ENCODE data around the gene SLC39A7. TPM values are rescaled to one million over a fixed set of nuclear protein-coding genes. Genes with fewer than 3 reads are reported as not detected.

Gene SLC39A7
- total and polyA plus RNA-seq, 2 of the 13 experiments (the other 11 are each of a cell fraction or from before 2014, with no cell fraction given): 142 to 229 TPM

DNA sequence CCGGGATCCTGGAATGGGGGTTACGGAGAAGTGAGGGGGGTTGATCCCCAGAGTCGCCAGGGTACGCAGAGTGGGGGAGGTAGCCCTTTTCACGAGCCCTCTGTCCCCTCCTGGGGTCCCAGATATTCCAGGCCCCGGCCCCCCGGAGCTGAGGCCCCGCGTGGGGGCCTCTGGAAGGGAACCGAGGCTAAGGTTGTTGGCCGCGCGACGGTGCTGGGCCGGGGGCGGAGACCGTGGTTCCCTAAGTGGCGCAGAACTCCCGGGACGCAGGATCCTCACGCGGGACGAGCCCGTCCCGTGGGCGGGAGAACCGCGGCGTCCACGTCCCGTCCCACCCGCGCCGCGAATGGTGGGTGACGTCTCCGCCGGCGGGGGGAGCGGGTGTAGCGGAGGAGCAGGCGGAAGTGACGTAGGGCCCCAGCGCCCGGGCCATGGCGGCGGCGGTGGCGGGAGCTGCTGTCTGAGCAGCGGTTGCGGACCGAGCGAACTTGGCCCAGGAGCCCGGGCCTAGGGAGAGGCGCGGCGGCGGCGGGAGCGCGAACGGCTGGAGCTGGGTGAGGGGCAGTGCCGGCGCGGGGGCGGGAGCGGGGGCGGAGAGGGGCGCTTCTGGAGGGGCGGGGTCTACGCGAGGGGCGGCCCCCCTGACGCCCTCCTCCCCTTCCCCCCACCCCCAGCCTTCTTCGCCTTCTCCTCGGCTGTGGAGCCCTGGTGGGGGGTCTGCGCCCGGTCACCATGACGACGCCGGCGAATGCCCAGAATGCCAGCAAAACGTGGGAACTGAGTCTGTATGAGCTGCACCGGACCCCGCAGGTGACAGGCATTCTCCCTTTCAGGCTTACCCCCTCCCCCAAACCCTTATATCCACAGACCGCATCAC is 7.7 kb downstream of the SLC39A7 start, which contains the start of gene RING1 (continued):
- TF ChIP-seq, protein P1, sequence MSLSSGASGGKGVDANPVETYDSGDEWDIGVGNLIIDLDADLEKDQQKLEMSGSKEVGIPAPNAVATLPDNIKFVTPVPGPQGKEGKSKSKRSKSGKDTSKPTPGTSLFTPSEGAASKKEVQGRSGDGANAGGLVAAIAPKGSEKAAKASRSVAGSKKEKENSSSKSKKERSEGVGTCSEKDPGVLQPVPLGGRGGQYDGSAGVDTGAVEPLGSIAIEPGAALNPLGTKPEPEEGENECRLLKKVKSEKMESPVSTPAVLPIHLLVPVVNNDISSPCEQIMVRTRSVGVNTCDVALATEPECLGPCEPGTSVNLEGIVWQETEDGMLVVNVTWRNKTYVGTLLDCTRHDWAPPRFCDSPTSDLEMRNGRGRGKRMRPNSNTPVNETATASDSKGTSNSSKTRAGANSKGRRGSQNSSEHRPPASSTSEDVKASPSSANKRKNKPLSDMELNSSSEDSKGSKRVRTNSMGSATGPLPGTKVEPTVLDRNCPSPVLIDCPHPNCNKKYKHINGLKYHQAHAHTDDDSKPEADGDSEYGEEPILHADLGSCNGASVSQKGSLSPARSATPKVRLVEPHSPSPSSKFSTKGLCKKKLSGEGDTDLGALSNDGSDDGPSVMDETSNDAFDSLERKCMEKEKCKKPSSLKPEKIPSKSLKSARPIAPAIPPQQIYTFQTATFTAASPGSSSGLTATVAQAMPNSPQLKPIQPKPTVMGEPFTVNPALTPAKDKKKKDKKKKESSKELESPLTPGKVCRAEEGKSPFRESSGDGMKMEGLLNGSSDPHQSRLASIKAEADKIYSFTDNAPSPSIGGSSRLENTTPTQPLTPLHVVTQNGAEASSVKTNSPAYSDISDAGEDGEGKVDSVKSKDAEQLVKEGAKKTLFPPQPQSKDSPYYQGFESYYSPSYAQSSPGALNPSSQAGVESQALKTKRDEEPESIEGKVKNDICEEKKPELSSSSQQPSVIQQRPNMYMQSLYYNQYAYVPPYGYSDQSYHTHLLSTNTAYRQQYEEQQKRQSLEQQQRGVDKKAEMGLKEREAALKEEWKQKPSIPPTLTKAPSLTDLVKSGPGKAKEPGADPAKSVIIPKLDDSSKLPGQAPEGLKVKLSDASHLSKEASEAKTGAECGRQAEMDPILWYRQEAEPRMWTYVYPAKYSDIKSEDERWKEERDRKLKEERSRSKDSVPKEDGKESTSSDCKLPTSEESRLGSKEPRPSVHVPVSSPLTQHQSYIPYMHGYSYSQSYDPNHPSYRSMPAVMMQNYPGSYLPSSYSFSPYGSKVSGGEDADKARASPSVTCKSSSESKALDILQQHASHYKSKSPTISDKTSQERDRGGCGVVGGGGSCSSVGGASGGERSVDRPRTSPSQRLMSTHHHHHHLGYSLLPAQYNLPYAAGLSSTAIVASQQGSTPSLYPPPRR (CRISPR knock-in tag; IDR thresholded peaks at IDR 0.05; ENCODE audit: borderline replicate concordance): peak; percentile 39; the same call in 1 of the 2 replicates
- TF ChIP-seq GABPB1 (CRISPR knock-in tag; IDR thresholded peaks at IDR 0.05) (peak; percentile 98), GPN1 (CRISPR knock-in tag; IDR thresholded peaks at IDR 0.05; ENCODE audit: borderline replicate concordance) (0 out of 2 replicates have a peak, but pooled peaks have one; percentile 85), ZNF484 (CRISPR knock-in tag; IDR thresholded peaks at IDR 0.05; ENCODE audit: borderline replicate concordance, low read depth) (no peak), ZNF605 (CRISPR knock-in tag; IDR thresholded peaks at IDR 0.05) (0 out of 2 replicates have a peak, but pooled peaks have one; percentile 43), ATF7-NPFF (CRISPR knock-in tag; IDR thresholded peaks at IDR 0.05; ENCODE audit: low read depth) (peak; percentile 91), EP300 (IDR thresholded peaks at IDR 0.05; ENCODE audit: low read depth in 2 of 2, low read length in 2 of 2) (no peak), EP300 (CRISPR knock-in tag; IDR thresholded peaks at IDR 0.05; ENCODE audit: borderline replicate concordance) (peak; percentile 42; the same call in 1 of the 2 replicates), SOX6 (IDR thresholded peaks at IDR 0.05) (no peak), SOX6 (CRISPR knock-in tag; IDR thresholded peaks at IDR 0.05) (peak; percentile 58; the same call in 1 of the 2 replicates), ZNF260 (CRISPR knock-in tag; IDR thresholded peaks at IDR 0.05; ENCODE audit: borderline replicate concordance, low read depth) (no peak), ZBTB21 (CRISPR knock-in tag; IDR thresholded peaks at IDR 0.05) (peak; percentile 66), ZNF12 (CRISPR knock-in tag; IDR thresholded peaks at IDR 0.05) (no peak; the same call in 1 of the 2 replicates), NCOA1 (CRISPR knock-in tag; IDR thresholded peaks at IDR 0.05) (no peak), MYC (CRISPR knock-in tag; IDR thresholded peaks at IDR 0.05; ENCODE audit: borderline replicate concordance) (peak; percentile 78; the same call in 1 of the 2 replicates), HMGA1 (CRISPR knock-in tag; conservative IDR thresholded peaks at IDR 0.05) (no peak), ZNF547 (CRISPR knock-in tag; IDR thresholded peaks at IDR 0.05) (peak; percentile 81; the same call in 1 of the 2 replicates)
- TF ChIP-seq, protein P2, sequence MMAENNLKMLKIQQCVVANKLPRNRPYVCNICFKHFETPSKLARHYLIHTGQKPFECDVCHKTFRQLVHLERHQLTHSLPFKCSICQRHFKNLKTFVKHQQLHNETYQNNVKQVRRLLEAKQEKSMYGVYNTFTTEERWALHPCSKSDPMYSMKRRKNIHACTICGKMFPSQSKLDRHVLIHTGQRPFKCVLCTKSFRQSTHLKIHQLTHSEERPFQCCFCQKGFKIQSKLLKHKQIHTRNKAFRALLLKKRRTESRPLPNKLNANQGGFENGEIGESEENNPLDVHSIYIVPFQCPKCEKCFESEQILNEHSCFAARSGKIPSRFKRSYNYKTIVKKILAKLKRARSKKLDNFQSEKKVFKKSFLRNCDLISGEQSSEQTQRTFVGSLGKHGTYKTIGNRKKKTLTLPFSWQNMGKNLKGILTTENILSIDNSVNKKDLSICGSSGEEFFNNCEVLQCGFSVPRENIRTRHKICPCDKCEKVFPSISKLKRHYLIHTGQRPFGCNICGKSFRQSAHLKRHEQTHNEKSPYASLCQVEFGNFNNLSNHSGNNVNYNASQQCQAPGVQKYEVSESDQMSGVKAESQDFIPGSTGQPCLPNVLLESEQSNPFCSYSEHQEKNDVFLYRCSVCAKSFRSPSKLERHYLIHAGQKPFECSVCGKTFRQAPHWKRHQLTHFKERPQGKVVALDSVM (CRISPR knock-in tag; IDR thresholded peaks at IDR 0.05): no peak
- TF ChIP-seq, protein P3, sequence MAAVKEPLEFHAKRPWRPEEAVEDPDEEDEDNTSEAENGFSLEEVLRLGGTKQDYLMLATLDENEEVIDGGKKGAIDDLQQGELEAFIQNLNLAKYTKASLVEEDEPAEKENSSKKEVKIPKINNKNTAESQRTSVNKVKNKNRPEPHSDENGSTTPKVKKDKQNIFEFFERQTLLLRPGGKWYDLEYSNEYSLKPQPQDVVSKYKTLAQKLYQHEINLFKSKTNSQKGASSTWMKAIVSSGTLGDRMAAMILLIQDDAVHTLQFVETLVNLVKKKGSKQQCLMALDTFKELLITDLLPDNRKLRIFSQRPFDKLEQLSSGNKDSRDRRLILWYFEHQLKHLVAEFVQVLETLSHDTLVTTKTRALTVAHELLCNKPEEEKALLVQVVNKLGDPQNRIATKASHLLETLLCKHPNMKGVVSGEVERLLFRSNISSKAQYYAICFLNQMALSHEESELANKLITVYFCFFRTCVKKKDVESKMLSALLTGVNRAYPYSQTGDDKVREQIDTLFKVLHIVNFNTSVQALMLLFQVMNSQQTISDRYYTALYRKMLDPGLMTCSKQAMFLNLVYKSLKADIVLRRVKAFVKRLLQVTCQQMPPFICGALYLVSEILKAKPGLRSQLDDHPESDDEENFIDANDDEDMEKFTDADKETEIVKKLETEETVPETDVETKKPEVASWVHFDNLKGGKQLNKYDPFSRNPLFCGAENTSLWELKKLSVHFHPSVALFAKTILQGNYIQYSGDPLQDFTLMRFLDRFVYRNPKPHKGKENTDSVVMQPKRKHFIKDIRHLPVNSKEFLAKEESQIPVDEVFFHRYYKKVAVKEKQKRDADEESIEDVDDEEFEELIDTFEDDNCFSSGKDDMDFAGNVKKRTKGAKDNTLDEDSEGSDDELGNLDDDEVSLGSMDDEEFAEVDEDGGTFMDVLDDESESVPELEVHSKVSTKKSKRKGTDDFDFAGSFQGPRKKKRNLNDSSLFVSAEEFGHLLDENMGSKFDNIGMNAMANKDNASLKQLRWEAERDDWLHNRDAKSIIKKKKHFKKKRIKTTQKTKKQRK (IDR thresholded peaks at IDR 0.05; ENCODE audit: low read length): no peak
